Gastrocnemius medialis (tissue), 4 donors: ENCODE results near the gene KLF17.
"Not testable (repeated sequence)": the region's sequence is repeated elsewhere in the genome, so short reads cannot be mapped to it uniquely, and the experiment has no call there.

Source experiments
- POLR2A ChIP-seq, 2 donors: fragments of 450-650 bp; IDR thresholded peaks; one replicate each; pipeline ENCODE4 v1.6.1; 2017; ENCODE audit warnings: antibody characterized with exemption in 2 of 2, mild to moderate bottlenecking in 2 of 2, moderate library complexity in 2 of 2
- TF ChIP-seq, protein P1 (sequence below), 5 experiments: fragments of 450-650 bp in 3 of 5; fragments of 200-600 bp in 2 of 5; sonication (generic) in 2 of 5; IDR thresholded peaks in 4 of 5; conservative IDR thresholded peaks in 1 of 5; 1 replicate in 4 of 5; 2 replicates in 1 of 5; pipeline ENCODE4 v1.5.1; 2016 to 2019; ENCODE audit warnings: antibody characterized with exemption in 5 of 5, mild to moderate bottlenecking in 3 of 5, moderate library complexity in 3 of 5

DNA sequence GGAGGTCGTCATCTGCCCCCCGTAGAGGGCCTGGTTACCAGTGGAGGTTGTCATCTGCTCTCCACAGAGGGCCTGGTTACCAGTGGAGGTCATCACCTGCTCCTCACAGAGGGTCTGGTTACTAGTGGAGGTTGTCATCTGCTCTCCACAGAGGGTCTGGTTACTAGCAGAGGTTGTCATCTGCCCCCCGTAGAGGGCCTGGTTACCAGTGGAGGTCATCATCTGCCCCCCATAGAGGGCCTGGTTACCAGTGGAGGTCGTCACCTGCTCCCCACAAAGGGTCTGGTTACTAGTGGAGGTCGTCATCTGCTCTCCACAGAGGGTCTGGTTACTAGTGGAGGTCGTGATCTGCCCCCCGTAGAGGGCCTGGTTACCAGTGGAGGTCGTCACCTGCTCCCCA lies 20.9 kb downstream of the KLF17 start:
- TF ChIP-seq, protein P1, sequence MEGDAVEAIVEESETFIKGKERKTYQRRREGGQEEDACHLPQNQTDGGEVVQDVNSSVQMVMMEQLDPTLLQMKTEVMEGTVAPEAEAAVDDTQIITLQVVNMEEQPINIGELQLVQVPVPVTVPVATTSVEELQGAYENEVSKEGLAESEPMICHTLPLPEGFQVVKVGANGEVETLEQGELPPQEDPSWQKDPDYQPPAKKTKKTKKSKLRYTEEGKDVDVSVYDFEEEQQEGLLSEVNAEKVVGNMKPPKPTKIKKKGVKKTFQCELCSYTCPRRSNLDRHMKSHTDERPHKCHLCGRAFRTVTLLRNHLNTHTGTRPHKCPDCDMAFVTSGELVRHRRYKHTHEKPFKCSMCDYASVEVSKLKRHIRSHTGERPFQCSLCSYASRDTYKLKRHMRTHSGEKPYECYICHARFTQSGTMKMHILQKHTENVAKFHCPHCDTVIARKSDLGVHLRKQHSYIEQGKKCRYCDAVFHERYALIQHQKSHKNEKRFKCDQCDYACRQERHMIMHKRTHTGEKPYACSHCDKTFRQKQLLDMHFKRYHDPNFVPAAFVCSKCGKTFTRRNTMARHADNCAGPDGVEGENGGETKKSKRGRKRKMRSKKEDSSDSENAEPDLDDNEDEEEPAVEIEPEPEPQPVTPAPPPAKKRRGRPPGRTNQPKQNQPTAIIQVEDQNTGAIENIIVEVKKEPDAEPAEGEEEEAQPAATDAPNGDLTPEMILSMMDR (IDR thresholded peaks at IDR 0.05 in 4 of 5, conservative IDR thresholded peaks at IDR 0.05 in 1 of 5): not testable (repeated sequence)
- not testable (repeated sequence) for TF ChIP-seq POLR2A (IDR thresholded peaks at IDR 0.05)
